ENCODE data around the gene CROT.

Gene CROT

DNA sequence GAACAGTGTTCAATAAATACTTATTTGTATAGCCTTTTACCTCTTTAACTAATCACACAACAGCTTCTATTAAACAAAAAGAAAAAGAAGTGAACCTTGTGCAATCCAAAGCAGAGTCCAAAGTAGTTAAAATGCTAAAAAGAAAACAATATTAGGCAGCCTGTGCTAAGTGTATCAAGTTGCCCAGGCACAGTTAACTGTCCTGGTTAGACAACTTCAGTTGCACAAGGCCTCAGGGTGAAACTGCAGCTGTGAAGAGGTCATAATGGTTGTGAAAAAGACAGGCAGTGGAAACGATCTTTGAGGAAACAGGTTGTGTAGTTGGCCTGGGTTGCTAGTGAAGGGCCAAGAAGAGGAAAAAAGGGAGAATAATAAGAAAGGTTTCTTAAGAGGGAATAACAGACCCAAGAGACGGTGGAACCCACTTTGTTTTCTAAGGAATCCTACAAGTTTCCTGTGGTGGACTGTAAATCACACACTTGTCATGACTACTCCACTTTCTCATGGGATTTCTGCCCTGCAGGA is 6.0 kb upstream of the CROT start:
- Histone ChIP-seq H3K9ac (ENCODE audit: low read depth in 1 of 2, low read length in 2 of 2) (no peak overlapping the region), H3K27ac (ENCODE audit: low read depth in 2 of 2, low read length in 2 of 2) (no peak overlapping the region), H3K27me3 (ENCODE audit: control insufficient read depth in 2 of 2, insufficient read depth in 2 of 2, low read length in 2 of 2) (no peaks in the 10 kb centered on the region), H3K4me3 (ENCODE audit: low read length in 2 of 2) (no peak overlapping the region), H3K36me3 (ENCODE audit: control insufficient read depth in 2 of 2, insufficient read depth in 2 of 2, low read length in 2 of 2) (peaks cover 0 to 13% of the 10 kb centered on the region in 2 donors), H3K4me1 (ENCODE audit: control insufficient read depth in 2 of 2, insufficient read depth in 2 of 2, low read length in 2 of 2) (peaks cover 0 to 18% of the 10 kb centered on the region in 2 donors), H3K9me3 (ENCODE audit: control insufficient read depth in 2 of 2, low read length in 2 of 2) (no peaks in the 10 kb centered on the region)

DNA sequence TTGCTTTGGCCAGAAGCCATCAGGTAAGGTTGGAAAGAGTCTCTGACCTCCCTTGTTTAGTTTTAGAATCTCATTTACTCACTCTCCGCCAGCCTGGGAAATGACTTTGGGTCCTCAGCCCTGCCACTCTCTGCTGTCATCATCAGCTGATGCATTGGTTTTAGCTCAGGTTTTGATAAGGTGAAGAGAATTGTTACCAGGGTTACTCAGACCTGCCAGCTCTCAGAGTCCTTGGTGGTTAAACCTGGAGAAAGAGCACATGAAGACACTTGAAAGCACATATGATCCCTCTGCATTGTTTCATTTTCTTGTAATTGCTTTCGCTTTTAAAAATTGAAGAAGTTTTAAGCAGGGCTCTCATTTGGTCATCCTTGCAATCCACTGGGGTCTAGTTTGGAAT is 4.0 kb upstream of the CROT start:
- peaks cover 0 to 22% of the 10 kb centered on the region in 2 donors for H3K4me1 ChIP-seq (ENCODE audit: control insufficient read depth in 2 of 2, insufficient read depth in 2 of 2, low read length in 2 of 2)
- H3K9me3 ChIP-seq (ENCODE audit: control insufficient read depth in 2 of 2, low read length in 2 of 2), result no peaks in the 10 kb centered on the region
- H3K27me3 ChIP-seq (ENCODE audit: control insufficient read depth in 2 of 2, insufficient read depth in 2 of 2, low read length in 2 of 2), result no peaks in the 10 kb centered on the region
- no peak overlapping the region for H3K9ac ChIP-seq (ENCODE audit: low read depth in 1 of 2, low read length in 2 of 2)
- no peak overlapping the region for H3K4me3 ChIP-seq (ENCODE audit: low read length in 2 of 2)
- no peak overlapping the region for H3K27ac ChIP-seq (ENCODE audit: low read depth in 2 of 2, low read length in 2 of 2)
- H3K36me3 ChIP-seq (ENCODE audit: control insufficient read depth in 2 of 2, insufficient read depth in 2 of 2, low read length in 2 of 2), result peaks cover 0 to 13% of the 10 kb centered on the region in 2 donors

- Histone ChIP-seq H3K9me3 (ENCODE audit: control insufficient read depth in 2 of 2, low read length in 2 of 2) (no peaks in the 10 kb centered on the region), H3K27ac (ENCODE audit: low read depth in 2 of 2, low read length in 2 of 2) (no peak overlapping the region), H3K36me3 (ENCODE audit: control insufficient read depth in 2 of 2, insufficient read depth in 2 of 2, low read length in 2 of 2) (peaks cover 0 to 13% of the 10 kb centered on the region in 2 donors), H3K4me1 (ENCODE audit: control insufficient read depth in 2 of 2, insufficient read depth in 2 of 2, low read length in 2 of 2) (peaks cover 0 to 18% of the 10 kb centered on the region in 2 donors), H3K27me3 (ENCODE audit: control insufficient read depth in 2 of 2, insufficient read depth in 2 of 2, low read length in 2 of 2) (no peaks in the 10 kb centered on the region), H3K4me3 (ENCODE audit: low read length in 2 of 2) (no peak overlapping the region), H3K9ac (ENCODE audit: low read depth in 1 of 2, low read length in 2 of 2) (no peak overlapping the region)
These were observed 3.2 kb upstream of the CROT start for GRCh38 chr7:87342231-87342630.

- Histone ChIP-seq H3K4me3 (ENCODE audit: low read length in 2 of 2) (peak overlapping the region; percentile 91 to 93), H3K27ac (ENCODE audit: low read depth in 2 of 2, low read length in 2 of 2) (peak overlapping the region; percentile 89 to 90)
These were observed 1.0 kb upstream of the CROT start for GRCh38 chr7:87344446-87344845.

DNA sequence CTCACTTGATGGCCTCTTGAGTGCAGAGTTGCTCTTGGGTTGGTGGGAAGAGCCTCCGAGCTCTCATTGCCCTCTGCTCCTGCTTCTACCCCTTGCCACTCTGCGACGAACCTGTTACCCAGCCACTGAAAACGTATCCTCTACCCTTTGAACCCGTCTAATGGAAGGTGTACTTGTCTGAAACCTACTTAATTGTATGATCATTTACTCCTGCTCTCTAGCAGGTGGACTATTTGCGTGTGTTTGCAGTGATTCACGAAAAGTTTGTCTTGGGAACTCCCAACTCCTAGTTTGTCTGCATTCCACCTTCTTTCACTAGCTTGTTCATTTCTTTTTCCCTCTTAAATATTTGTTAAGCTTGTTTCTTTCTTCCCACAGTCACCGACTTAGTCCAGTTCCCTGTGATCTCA is 503 bp downstream of the CROT start:
- no peaks in the 10 kb centered on the region for H3K27me3 ChIP-seq (ENCODE audit: control insufficient read depth in 2 of 2, insufficient read depth in 2 of 2, low read length in 2 of 2)
- peak overlapping the region; percentile 91 to 93 for H3K4me3 ChIP-seq (ENCODE audit: low read length in 2 of 2)
- H3K9me3 ChIP-seq (ENCODE audit: control insufficient read depth in 2 of 2, low read length in 2 of 2), result no peaks in the 10 kb centered on the region
- peak overlapping the region; percentile 87 for H3K9ac ChIP-seq (ENCODE audit: low read depth in 1 of 2, low read length in 2 of 2)
- H3K27ac ChIP-seq (ENCODE audit: low read depth in 2 of 2, low read length in 2 of 2), result peak overlapping the region; percentile 89 to 90
- H3K4me1 ChIP-seq (ENCODE audit: control insufficient read depth in 2 of 2, insufficient read depth in 2 of 2, low read length in 2 of 2), result peaks cover 0 to 14% of the 10 kb centered on the region in 2 donors
- H3K36me3 ChIP-seq (ENCODE audit: control insufficient read depth in 2 of 2, insufficient read depth in 2 of 2, low read length in 2 of 2), result peaks cover 19 to 23% of the 10 kb centered on the region in 2 donors

More at GRCh38 chr7:87344446-87344845, 1.0 kb upstream of the CROT start:
- Histone ChIP-seq H3K36me3 (ENCODE audit: control insufficient read depth in 2 of 2, insufficient read depth in 2 of 2, low read length in 2 of 2) (peaks cover 7 to 14% of the 10 kb centered on the region in 2 donors), H3K9ac (ENCODE audit: low read depth in 1 of 2, low read length in 2 of 2) (peak overlapping the region; percentile 79 to 87), H3K4me1 (ENCODE audit: control insufficient read depth in 2 of 2, insufficient read depth in 2 of 2, low read length in 2 of 2) (peaks cover 0 to 14% of the 10 kb centered on the region in 2 donors), H3K9me3 (ENCODE audit: control insufficient read depth in 2 of 2, low read length in 2 of 2) (no peaks in the 10 kb centered on the region), H3K27me3 (ENCODE audit: control insufficient read depth in 2 of 2, insufficient read depth in 2 of 2, low read length in 2 of 2) (no peaks in the 10 kb centered on the region)

DNA sequence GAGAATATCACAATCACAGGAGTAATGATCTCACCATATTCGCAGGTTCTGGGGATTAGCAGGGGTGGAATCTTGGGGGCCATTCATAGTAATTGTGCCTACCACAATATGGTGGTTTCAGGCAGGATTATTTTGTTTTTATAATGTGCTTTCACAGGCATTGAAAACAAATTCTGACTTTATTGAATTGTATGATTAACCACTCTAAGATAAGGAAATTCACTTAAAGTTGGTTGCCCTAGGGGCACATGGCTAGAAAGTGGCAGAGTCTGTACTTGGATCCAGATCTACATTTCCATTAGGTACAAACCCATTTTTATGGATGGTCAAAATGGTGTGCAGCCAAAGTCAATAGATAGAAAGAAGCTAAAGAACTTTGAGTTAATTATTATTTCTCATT is 1.7 kb downstream of the CROT start:
- Histone ChIP-seq H3K4me1 (ENCODE audit: control insufficient read depth in 2 of 2, insufficient read depth in 2 of 2, low read length in 2 of 2) (peaks cover 0 to 14% of the 10 kb centered on the region in 2 donors), H3K9ac (ENCODE audit: low read depth in 1 of 2, low read length in 2 of 2) (no peak overlapping the region), H3K36me3 (ENCODE audit: control insufficient read depth in 2 of 2, insufficient read depth in 2 of 2, low read length in 2 of 2) (peaks cover 22 to 23% of the 10 kb centered on the region in 2 donors), H3K9me3 (ENCODE audit: control insufficient read depth in 2 of 2, low read length in 2 of 2) (no peaks in the 10 kb centered on the region), H3K27ac (ENCODE audit: low read depth in 2 of 2, low read length in 2 of 2) (no peak overlapping the region), H3K27me3 (ENCODE audit: control insufficient read depth in 2 of 2, insufficient read depth in 2 of 2, low read length in 2 of 2) (no peaks in the 10 kb centered on the region), H3K4me3 (ENCODE audit: low read length in 2 of 2) (no peak overlapping the region)

- no peak overlapping the region for H3K4me3 ChIP-seq (ENCODE audit: low read length in 2 of 2)
- H3K27ac ChIP-seq (ENCODE audit: low read depth in 2 of 2, low read length in 2 of 2), result no peak overlapping the region
- peaks cover 0 to 14% of the 10 kb centered on the region in 2 donors for H3K4me1 ChIP-seq (ENCODE audit: control insufficient read depth in 2 of 2, insufficient read depth in 2 of 2, low read length in 2 of 2)
These were observed 2.2 kb downstream of the CROT start for GRCh38 chr7:87347664-87348063.

DNA sequence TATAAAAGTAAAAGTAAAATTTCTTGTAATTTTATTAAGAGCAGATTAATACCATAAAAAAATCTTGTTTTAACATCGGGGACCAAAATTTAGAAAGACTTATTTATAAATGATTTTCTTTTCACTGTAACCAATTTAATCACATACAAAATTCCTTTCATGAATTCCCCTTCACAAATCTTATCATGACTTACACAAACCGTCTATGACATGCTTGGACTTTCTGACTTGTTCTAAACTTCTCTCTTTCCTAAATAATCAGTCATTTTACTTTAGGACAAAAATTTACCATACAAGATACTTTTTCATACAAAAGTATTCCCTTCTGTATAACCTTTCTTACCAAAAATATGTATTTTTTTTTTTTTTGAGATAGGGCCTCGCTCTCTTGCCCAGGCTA is 9.3 kb downstream of the CROT start:
- Histone ChIP-seq H3K36me3 (ENCODE audit: control insufficient read depth in 2 of 2, insufficient read depth in 2 of 2, low read length in 2 of 2) (peaks cover 33 to 37% of the 10 kb centered on the region in 2 donors), H3K9ac (ENCODE audit: low read depth in 1 of 2, low read length in 2 of 2) (no peak overlapping the region), H3K27me3 (ENCODE audit: control insufficient read depth in 2 of 2, insufficient read depth in 2 of 2, low read length in 2 of 2) (no peaks in the 10 kb centered on the region)

More at GRCh38 chr7:87347664-87348063, 2.2 kb downstream of the CROT start:
- Histone ChIP-seq H3K9ac (ENCODE audit: low read depth in 1 of 2, low read length in 2 of 2) (no peak overlapping the region), H3K27me3 (ENCODE audit: control insufficient read depth in 2 of 2, insufficient read depth in 2 of 2, low read length in 2 of 2) (no peaks in the 10 kb centered on the region), H3K9me3 (ENCODE audit: control insufficient read depth in 2 of 2, low read length in 2 of 2) (no peaks in the 10 kb centered on the region), H3K36me3 (ENCODE audit: control insufficient read depth in 2 of 2, insufficient read depth in 2 of 2, low read length in 2 of 2) (peaks cover 22 to 23% of the 10 kb centered on the region in 2 donors)

GRCh38 chr7:87356448-87356847 is 11.0 kb downstream of the CROT start:
- Histone ChIP-seq H3K27me3 (ENCODE audit: control insufficient read depth in 2 of 2, insufficient read depth in 2 of 2, low read length in 2 of 2) (no peaks in the 10 kb centered on the region), H3K9me3 (ENCODE audit: control insufficient read depth in 2 of 2, low read length in 2 of 2) (peaks cover 0 to 5% of the 10 kb centered on the region in 2 donors), H3K27ac (ENCODE audit: low read depth in 2 of 2, low read length in 2 of 2) (no peak overlapping the region), H3K9ac (ENCODE audit: low read depth in 1 of 2, low read length in 2 of 2) (no peak overlapping the region), H3K36me3 (ENCODE audit: control insufficient read depth in 2 of 2, insufficient read depth in 2 of 2, low read length in 2 of 2) (peaks cover 23 to 29% of the 10 kb centered on the region in 2 donors), H3K4me1 (ENCODE audit: control insufficient read depth in 2 of 2, insufficient read depth in 2 of 2, low read length in 2 of 2) (no peaks in the 10 kb centered on the region), H3K4me3 (ENCODE audit: low read length in 2 of 2) (no peak overlapping the region)

More for the DNA sequence above, 9.3 kb downstream of the CROT start:
- Histone ChIP-seq H3K9me3 (ENCODE audit: control insufficient read depth in 2 of 2, low read length in 2 of 2) (peaks cover 0 to 5% of the 10 kb centered on the region in 2 donors), H3K4me3 (ENCODE audit: low read length in 2 of 2) (no peak overlapping the region), H3K27ac (ENCODE audit: low read depth in 2 of 2, low read length in 2 of 2) (no peak overlapping the region), H3K4me1 (ENCODE audit: control insufficient read depth in 2 of 2, insufficient read depth in 2 of 2, low read length in 2 of 2) (no peaks in the 10 kb centered on the region)

GRCh38 chr7:87359366-87359765 is 13.9 kb downstream of the CROT start:
- Histone ChIP-seq H3K27ac (ENCODE audit: low read depth in 2 of 2, low read length in 2 of 2) (no peak overlapping the region), H3K4me1 (ENCODE audit: control insufficient read depth in 2 of 2, insufficient read depth in 2 of 2, low read length in 2 of 2) (no peaks in the 10 kb centered on the region), H3K27me3 (ENCODE audit: control insufficient read depth in 2 of 2, insufficient read depth in 2 of 2, low read length in 2 of 2) (no peaks in the 10 kb centered on the region), H3K9me3 (ENCODE audit: control insufficient read depth in 2 of 2, low read length in 2 of 2) (peaks cover 0 to 3% of the 10 kb centered on the region in 2 donors), H3K36me3 (ENCODE audit: control insufficient read depth in 2 of 2, insufficient read depth in 2 of 2, low read length in 2 of 2) (peaks cover 9 to 24% of the 10 kb centered on the region in 2 donors), H3K4me3 (ENCODE audit: low read length in 2 of 2) (no peak overlapping the region), H3K9ac (ENCODE audit: low read depth in 1 of 2, low read length in 2 of 2) (no peak overlapping the region)
